Hepatocyte (in vitro differentiated cells): Measurements from ENCODE around the gene ABLIM2. TPM values are rescaled to one million over a fixed set of nuclear protein-coding genes. Genes with fewer than 3 reads are reported as not detected.

Experiments
- DNase-seq: peaks from one replicate; pipeline ENCODE4 v3.0.0-alpha.2; 2016; ENCODE audit warnings: low spot score
- H2AFZ ChIP-seq: fragments of 200-600 bp; sonication (generic); 2 replicates; pipeline ENCODE4 v1.6.0; 2016; ENCODE audit warnings: antibody characterized with exemption, mild to moderate bottlenecking
- H3K27ac ChIP-seq: fragments of 200-600 bp; sonication (generic); 2 replicates; pipeline ENCODE4 v1.5.1; 2016; ENCODE audit warnings: mild to moderate bottlenecking
- H3K27me3 ChIP-seq: fragments of 200-600 bp; sonication (generic); 2 replicates; pipeline ENCODE4 v1.6.1; 2016
- H3K36me3 ChIP-seq: fragments of 200-600 bp; sonication (generic); replicated peaks from 2 replicates; pipeline ENCODE4 v1.5.1; 2016; ENCODE audit warnings: low read depth; ENCODE audit not compliant: insufficient read depth
- H3K4me1 ChIP-seq: fragments of 200-600 bp; sonication (generic); 2 replicates; pipeline ENCODE4 v1.5.1; 2016; ENCODE audit warnings: mild to moderate bottlenecking, moderate library complexity; ENCODE audit not compliant: insufficient read depth
- H3K4me2 ChIP-seq: fragments of 200-600 bp; sonication (generic); 2 replicates; pipeline ENCODE4 v1.6.0; 2016
- H3K4me3 ChIP-seq: fragments of 200-600 bp; sonication (generic); 2 replicates; pipeline ENCODE4 v1.5.1; 2016; ENCODE audit warnings: mild to moderate bottlenecking
- H3K79me2 ChIP-seq: fragments of 200-600 bp; sonication (generic); 2 replicates; pipeline ENCODE4 v1.6.0; 2017; ENCODE audit warnings: mild to moderate bottlenecking
- H3K9me2 ChIP-seq: fragments of 200-600 bp; sonication (generic); replicated peaks from 2 replicates; pipeline ENCODE4 v1.6.0; 2017; ENCODE audit warnings: mild to moderate bottlenecking; ENCODE audit not compliant: insufficient read depth
- H3K9me3 ChIP-seq: fragments of 200-600 bp; sonication (generic); 2 replicates; pipeline ENCODE4 v1.5.1; 2016; ENCODE audit warnings: low read depth, mild to moderate bottlenecking
- H4K20me1 ChIP-seq: fragments of 200-600 bp; sonication (generic); 2 replicates; pipeline ENCODE4 v1.6.0; 2016; ENCODE audit warnings: mild to moderate bottlenecking; ENCODE audit not compliant: insufficient read depth, poor library complexity, severe bottlenecking
- CTCF ChIP-seq: fragments of 200-600 bp; sonication (generic); IDR thresholded peaks from 2 replicates; pipeline ENCODE4 v1.5.1; 2016; ENCODE audit warnings: antibody characterized with exemption, mild to moderate bottlenecking; ENCODE audit not compliant: poor library complexity
- EZH2 ChIP-seq: fragments of 200-600 bp; sonication (generic); IDR thresholded peaks from 2 replicates; pipeline ENCODE4 v1.6.1; 2016; ENCODE audit warnings: antibody characterized with exemption, mild to moderate bottlenecking, borderline replicate concordance
- EZH2phosphoT487 ChIP-seq: fragments of 200-600 bp; sonication (generic); IDR thresholded peaks from one replicate; pipeline ENCODE4 v1.6.1; 2018; ENCODE audit warnings: antibody characterized with exemption, mild to moderate bottlenecking, low read depth, moderate library complexity; ENCODE audit not compliant: unreplicated experiment, severe bottlenecking
- WGBS: methylation state at CpG from one replicate; pipeline ENCODE4 v1.1.6; 2016; ENCODE audit warnings: low lambda C conversion rate; ENCODE audit errors: missing lambda C conversion rate; 5-methylcytosine and 5-hydroxymethylcytosine counted together
- polyA plus RNA-seq: library from polyadenylated mRNA; unstranded; fragments of >200 nt; fragmentation: Nextera tagmentation; extraction: Ambion mirVana; gene quantifications from 2 replicates; pipeline ENCODE4 v1.2.1, GENCODE V29; 2016
- total RNA-seq: library from RNA; depleted of rRNA; stranded (reverse); fragments of >200 nt; gene quantifications from 2 replicates; pipeline ENCODE4 v1.2.3, GENCODE V29; 2014

The ABLIM2 gene
- total and polyA plus RNA-seq, 2 experiments from 2014 or later: 1.7 to 2.0 TPM

GRCh38 chr4:7949759-7950158 lies 208.9 kb downstream of the ABLIM2 start:
- H3K9me2 ChIP-seq: no peaks in the 10 kb centered on the region
- no peaks in the 10 kb centered on the region for H3K4me1 ChIP-seq
- no peak overlapping the region for H3K4me2 ChIP-seq
- WGBS: 84% methylated on average over 4 of the region's 4 CpGs
- no peak overlapping the region for H2AFZ ChIP-seq
- TF ChIP-seq CTCF (no peak), EZH2phosphoT487 (no peak), EZH2 (no peak)
- no peaks in the 10 kb centered on the region for H3K79me2 ChIP-seq
- no peaks in the 10 kb centered on the region for H3K36me3 ChIP-seq
- H3K4me3 ChIP-seq: no peak overlapping the region
- no peaks in the 10 kb centered on the region for H4K20me1 ChIP-seq
- no peak for DNase-seq
- H3K27me3 ChIP-seq: no peaks in the 10 kb centered on the region
- no peak overlapping the region for H3K27ac ChIP-seq
- H3K9me3 ChIP-seq: no peaks in the 10 kb centered on the region

GRCh38 chr4:7947927-7948326 lies 210.7 kb downstream of the ABLIM2 start:
- H3K9me2 ChIP-seq: no peaks in the 10 kb centered on the region
- 91% methylated on average over 4 of the region's 4 CpGs for WGBS
- no peak overlapping the region for H3K4me2 ChIP-seq
- H3K4me1 ChIP-seq: no peaks in the 10 kb centered on the region
- H2AFZ ChIP-seq: no peak overlapping the region
- H3K9me3 ChIP-seq: no peaks in the 10 kb centered on the region
- TF ChIP-seq EZH2phosphoT487: no peak
- TF ChIP-seq EZH2: no peak
- TF ChIP-seq CTCF: no peak
- H3K27me3 ChIP-seq: no peaks in the 10 kb centered on the region
- no peak for DNase-seq
- H3K4me3 ChIP-seq: no peak overlapping the region
- no peaks in the 10 kb centered on the region for H3K36me3 ChIP-seq
- no peak overlapping the region for H3K27ac ChIP-seq
- H4K20me1 ChIP-seq: no peaks in the 10 kb centered on the region
- H3K79me2 ChIP-seq: no peaks in the 10 kb centered on the region

GRCh38 chr4:7945709-7946380 lies 212.8 kb downstream of the ABLIM2 start:
- Histone ChIP-seq H3K27ac (no peak overlapping the region), H3K4me1 (no peaks in the 10 kb centered on the region), H3K9me3 (no peaks in the 10 kb centered on the region), H3K4me3 (no peak overlapping the region), H3K79me2 (no peaks in the 10 kb centered on the region), H3K36me3 (no peaks in the 10 kb centered on the region), H3K27me3 (no peaks in the 10 kb centered on the region), H4K20me1 (no peaks in the 10 kb centered on the region), H3K4me2 (no peak overlapping the region), H3K9me2 (no peaks in the 10 kb centered on the region), H2AFZ (no peak overlapping the region)
- TF ChIP-seq EZH2phosphoT487 (no peak), EZH2 (no peak), CTCF (no peak)
- WGBS: 71% methylated on average over 14 of the region's 14 CpGs
- no peak for DNase-seq
